Mammary epithelial cell (primary cell): ENCODE data around the gene LMBR1L.

Source experiments
- CTCF ChIP-seq, 2 donors: IDR thresholded peaks in 1 of 2; conservative IDR thresholded peaks in 1 of 2; 2 replicates each; pipeline ENCODE4 v1.5.1; 2011 to 2012; ENCODE audit warnings: inconsistent platforms in 2 of 2, low read length in 2 of 2, mild to moderate bottlenecking in 2 of 2, control low read depth in 1 of 2, low read depth in 1 of 2; ENCODE audit not compliant: insufficient read depth in 1 of 2; ENCODE audit errors: extremely low read depth in 1 of 2
- EZH2 ChIP-seq: IDR thresholded peaks from 2 replicates; pipeline ENCODE4 v1.6.1; 2012; ENCODE audit warnings: low read length, inconsistent platforms, borderline replicate concordance

- TF ChIP-seq CTCF (conservative IDR thresholded peaks at IDR 0.05 in 1 of 2, IDR thresholded peaks at IDR 0.05 in 1 of 2; ENCODE audit: extremely low read depth in 1 of 2, insufficient read depth in 1 of 2, low read depth in 1 of 2, low read length in 2 of 2), result no peak
- no peak for TF ChIP-seq EZH2
These were observed 17.7 kb downstream of the LMBR1L start for GRCh38 chr12:49092816-49093406.
